Measurements from ENCODE around the gene NRG2. TPM values are rescaled to one million over a fixed set of nuclear protein-coding genes. Genes with fewer than 3 reads are reported as not detected.

Gene NRG2
- total RNA-seq, 2 donors from 2014 or later = not detected

GRCh38 chr5:139804800-139805397 is 238.2 kb downstream of the NRG2 start:
- peaks cover 13 to 26% of the 10 kb centered on the region in 2 donors for H3K27me3 Mint-ChIP-seq

GRCh38 chr5:139803978-139804377 is 239.1 kb downstream of the NRG2 start:
- no peak overlapping the region for H3K4me3 Mint-ChIP-seq
- ATAC-seq = no peak
- H3K4me1 Mint-ChIP-seq (ENCODE audit: low read depth in 2 of 2) = no peaks in the 10 kb centered on the region
- no peak overlapping the region for H3K27ac Mint-ChIP-seq
- no peak for DNase-seq (ENCODE audit: low spot score)
- H3K27me3 Mint-ChIP-seq = peaks cover 22 to 35% of the 10 kb centered on the region in 2 donors
- no peaks in the 10 kb centered on the region for H3K9me3 Mint-ChIP-seq
- no peaks in the 10 kb centered on the region for H3K36me3 Mint-ChIP-seq

More at GRCh38 chr5:139804800-139805397, 238.2 kb downstream of the NRG2 start:
- no peak overlapping the region for H3K27ac Mint-ChIP-seq
- H3K36me3 Mint-ChIP-seq = no peaks in the 10 kb centered on the region
- no peaks in the 10 kb centered on the region for H3K4me1 Mint-ChIP-seq (ENCODE audit: low read depth in 2 of 2)
- H3K9me3 Mint-ChIP-seq = no peaks in the 10 kb centered on the region
- ATAC-seq = no peak
- no peak for DNase-seq (ENCODE audit: low spot score)
- no peak overlapping the region for H3K4me3 Mint-ChIP-seq

GRCh38 chr5:139799359-139799758 is 243.7 kb downstream of the NRG2 start:
- Mint-ChIP-seq H3K27ac (no peak overlapping the region), H3K9me3 (no peaks in the 10 kb centered on the region), H3K27me3 (peaks cover 41 to 54% of the 10 kb centered on the region in 2 donors), H3K4me1 (ENCODE audit: low read depth in 2 of 2) (no peaks in the 10 kb centered on the region), H3K36me3 (no peaks in the 10 kb centered on the region), H3K4me3 (no peak overlapping the region)
- no peak for ATAC-seq
- DNase-seq (ENCODE audit: low spot score) = no peak

GRCh38 chr5:139798883-139799282 is 244.2 kb downstream of the NRG2 start:
- ATAC-seq = no peak
- H3K27ac Mint-ChIP-seq = no peak overlapping the region

GRCh38 chr5:139797856-139798510 is 245.1 kb downstream of the NRG2 start:
- Mint-ChIP-seq H3K27me3 (peaks cover 46 to 64% of the 10 kb centered on the region in 2 donors), H3K4me1 (ENCODE audit: low read depth in 2 of 2) (no peaks in the 10 kb centered on the region), H3K9me3 (no peaks in the 10 kb centered on the region), H3K27ac (no peak overlapping the region), H3K36me3 (no peaks in the 10 kb centered on the region), H3K4me3 (no peak overlapping the region)
- DNase-seq (ENCODE audit: low spot score) = no peak
- ATAC-seq = no peak

More at GRCh38 chr5:139798883-139799282, 244.2 kb downstream of the NRG2 start:
- H3K9me3 Mint-ChIP-seq = no peaks in the 10 kb centered on the region
- no peak for DNase-seq (ENCODE audit: low spot score)
- H3K4me3 Mint-ChIP-seq = no peak overlapping the region
- H3K4me1 Mint-ChIP-seq (ENCODE audit: low read depth in 2 of 2) = no peaks in the 10 kb centered on the region
- no peaks in the 10 kb centered on the region for H3K36me3 Mint-ChIP-seq
- peaks cover 46 to 58% of the 10 kb centered on the region in 2 donors for H3K27me3 Mint-ChIP-seq

GRCh38 chr5:139797335-139797734 is 245.8 kb downstream of the NRG2 start:
- H3K4me3 Mint-ChIP-seq = no peak overlapping the region
- peaks cover 47 to 67% of the 10 kb centered on the region in 2 donors for H3K27me3 Mint-ChIP-seq
- H3K4me1 Mint-ChIP-seq (ENCODE audit: low read depth in 2 of 2) = no peaks in the 10 kb centered on the region
- no peaks in the 10 kb centered on the region for H3K9me3 Mint-ChIP-seq
- H3K27ac Mint-ChIP-seq = no peak overlapping the region
- no peak for DNase-seq (ENCODE audit: low spot score)
- H3K36me3 Mint-ChIP-seq = no peaks in the 10 kb centered on the region
- ATAC-seq = no peak

Other genes with a start within 250 kb of the NRG2 start
- gene PSD2, start 247.5 kb downstream of the NRG2 start, total RNA-seq = not detected
- gene PURA, start 70.8 kb upstream of the NRG2 start, total RNA-seq = 10 to 100 TPM; 11.1 to 14.0 TPM
- gene IGIP, start 82.6 kb upstream of the NRG2 start, total RNA-seq = 1 to 10 TPM; 2.6 to 3.1 TPM
- 10 to 100 TPM; 11.7 to 14.8 TPM for gene CYSTM1, start 131.9 kb upstream of the NRG2 start, total RNA-seq